Measurements from ENCODE around the gene SLC26A3.

DNA sequence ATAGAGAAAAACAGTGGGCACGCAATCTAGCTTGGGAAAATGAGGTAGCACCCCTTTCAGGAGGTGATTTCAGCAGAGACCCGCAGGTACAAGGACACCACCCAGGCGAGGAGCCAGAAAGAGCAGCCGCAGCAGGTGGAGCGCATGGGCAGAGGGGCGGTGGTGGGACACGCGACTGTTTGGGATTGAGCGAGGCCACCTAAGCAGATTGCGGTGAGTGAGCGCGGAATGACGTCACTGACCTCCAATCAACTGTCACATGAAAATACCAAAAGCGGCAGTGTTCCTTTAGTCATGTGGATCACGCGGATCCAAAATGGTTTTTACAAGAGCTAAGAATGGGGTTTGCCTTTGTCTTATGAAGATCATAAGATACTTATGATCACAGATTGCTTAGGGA lies 40.2 kb upstream of the SLC26A3 start:
- no peak for TF ChIP-seq CTCF (IDR thresholded peaks at IDR 0.05 in 4 of 5, conservative IDR thresholded peaks at IDR 0.05 in 1 of 5)
- no peak for TF ChIP-seq POLR2A (IDR thresholded peaks at IDR 0.05)
